ENCODE results near the gene ADH4. TPM values are rescaled to one million over a fixed set of nuclear protein-coding genes. Genes with fewer than 3 reads are reported as not detected.
"Not testable (repeated sequence)": the region's sequence is repeated elsewhere in the genome, so short reads cannot be mapped to it uniquely, and the experiment has no call there.

ADH4 gene
- polyA plus RNA-seq, 1 of the 3 experiments (the other 2 are of a cell fraction): not detected

DNA sequence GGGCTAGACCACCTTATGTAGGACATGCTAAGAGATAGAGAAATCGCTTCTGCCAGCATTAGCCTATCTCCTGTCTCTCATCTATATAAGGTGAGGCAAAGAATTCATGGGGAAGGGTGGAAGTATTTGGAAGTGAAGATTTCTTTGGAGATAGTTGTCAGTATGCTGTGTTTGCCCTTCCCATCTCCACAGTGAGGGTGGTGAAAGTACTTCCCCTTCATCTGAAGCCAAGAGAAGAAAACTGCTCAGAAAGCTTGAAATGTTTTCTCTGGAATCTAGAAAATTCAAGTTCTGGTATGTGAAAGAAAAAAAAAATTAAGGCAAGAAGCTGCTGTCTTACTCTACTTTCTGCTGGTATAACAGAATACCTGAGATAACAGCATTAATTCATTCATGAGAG lies 43.2 kb downstream of the ADH4 start (continued):
- TF ChIP-seq CHD2 (IDR thresholded peaks at IDR 0.05; ENCODE audit: low read length, partially characterized antibody): no peak
- no peak for TF ChIP-seq GATA2 (CRISPR knock-in tag; IDR thresholded peaks at IDR 0.05)
- no peak for TF ChIP-seq NFIC (IDR thresholded peaks at IDR 0.05; ENCODE audit: borderline replicate concordance)
- TF ChIP-seq TEAD4 (IDR thresholded peaks at IDR 0.05; ENCODE audit: borderline replicate concordance, insufficient read depth): no peak
- TF ChIP-seq FOXM1 (IDR thresholded peaks at IDR 0.05; ENCODE audit: low read depth): no peak
- TF ChIP-seq, protein P1, sequence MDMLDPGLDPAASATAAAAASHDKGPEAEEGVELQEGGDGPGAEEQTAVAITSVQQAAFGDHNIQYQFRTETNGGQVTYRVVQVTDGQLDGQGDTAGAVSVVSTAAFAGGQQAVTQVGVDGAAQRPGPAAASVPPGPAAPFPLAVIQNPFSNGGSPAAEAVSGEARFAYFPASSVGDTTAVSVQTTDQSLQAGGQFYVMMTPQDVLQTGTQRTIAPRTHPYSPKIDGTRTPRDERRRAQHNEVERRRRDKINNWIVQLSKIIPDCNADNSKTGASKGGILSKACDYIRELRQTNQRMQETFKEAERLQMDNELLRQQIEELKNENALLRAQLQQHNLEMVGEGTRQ (IDR thresholded peaks at IDR 0.05; ENCODE audit: borderline replicate concordance, low read depth, low read length): no peak

DNA sequence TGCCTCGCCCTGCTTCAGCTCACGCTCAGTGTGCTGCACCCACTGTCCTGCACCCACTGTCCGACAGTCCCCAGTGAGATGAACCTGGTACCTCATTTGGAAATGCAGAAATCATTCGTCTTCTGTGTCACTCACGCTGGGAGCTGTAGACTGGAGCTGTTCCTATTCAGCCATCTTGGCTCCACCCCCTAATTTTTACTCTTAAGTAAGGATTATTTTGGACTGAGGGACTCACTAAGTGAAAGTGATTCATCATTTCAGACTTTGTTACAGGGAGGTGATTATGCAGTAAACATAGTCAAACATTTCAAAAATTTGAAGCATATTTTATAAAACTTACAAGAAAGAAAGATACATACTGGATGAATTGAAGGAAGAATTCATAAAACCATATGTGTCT lies 44.3 kb downstream of the ADH4 start:
- H3K4me3 ChIP-seq (ENCODE audit: low read depth in 2 of 2, low read length in 1 of 2); DNase-seq; H4K20me1 ChIP-seq (ENCODE audit: insufficient read depth); H3K4me1 ChIP-seq (ENCODE audit: control insufficient read depth in 1 of 2, insufficient read depth in 2 of 2, low read depth in 1 of 2, low read length in 1 of 2); H3K27ac ChIP-seq (ENCODE audit: low read depth in 2 of 2, low read length in 1 of 2); H3K9ac ChIP-seq; H3K36me3 ChIP-seq (replicated peaks in 1 of 2; ENCODE audit: control insufficient read depth in 1 of 2, insufficient read depth in 2 of 2, low read length in 1 of 2); H3K4me2 ChIP-seq; H3K9me3 ChIP-seq; H3K27me3 ChIP-seq (ENCODE audit: insufficient read depth); H2AFZ ChIP-seq (ENCODE audit: low read depth); H3F3A ChIP-seq (replicated peaks; ENCODE audit: insufficient read depth); H3K79me2 ChIP-seq (ENCODE audit: insufficient read depth); POLR2A ChIA-PET; H3K9me2 ChIP-seq: not testable (repeated sequence)
- CTCF ChIA-PET: interaction anchor here (0.9 to 1.3 kb wide), 2 partner anchors 18 to 305 kb away, joined by 3 read pairs; no protein-coding TSS in a partner anchor
- 80% methylated on average over 3 of the region's 5 CpGs for WGBS (ENCODE audit: low lambda C conversion rate)

DNA sequence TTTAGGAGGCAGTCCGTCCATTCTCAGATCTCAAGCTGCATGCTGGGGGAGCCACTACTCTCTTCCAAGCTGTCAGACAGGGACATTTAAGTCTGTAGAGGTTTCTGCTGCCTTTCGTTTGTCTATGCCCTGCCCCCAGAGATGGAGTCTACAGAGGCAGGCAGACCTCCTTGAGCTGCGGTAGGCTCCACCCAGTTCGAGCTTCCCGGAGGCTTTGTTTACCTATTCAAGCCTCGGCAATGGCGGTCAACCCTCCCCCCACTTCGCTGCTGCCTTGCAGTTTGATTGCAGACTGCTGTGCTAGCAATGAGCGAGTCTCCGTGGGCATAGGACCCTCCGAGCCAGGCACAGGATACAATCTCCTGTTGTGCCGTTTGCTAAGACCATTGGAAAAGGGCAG lies 44.8 kb downstream of the ADH4 start:
- Histone ChIP-seq H2AFZ (ENCODE audit: low read depth) (no peak overlapping the region), H3K9me2 (no peaks in the 10 kb centered on the region), H3K4me2 (no peak overlapping the region), H3K4me1 (ENCODE audit: control insufficient read depth in 1 of 2, insufficient read depth in 2 of 2, low read depth in 1 of 2, low read length in 1 of 2) (peaks cover 0 to 6% of the 10 kb centered on the region in 2 experiments; a peak in 1 of 4 replicates), H3K36me3 (replicated peaks in 1 of 2; ENCODE audit: control insufficient read depth in 1 of 2, insufficient read depth in 2 of 2, low read length in 1 of 2) (no peaks in the 10 kb centered on the region), H3K27ac (ENCODE audit: low read depth in 2 of 2, low read length in 1 of 2) (no peak overlapping the region), H3K4me3 (ENCODE audit: low read depth in 2 of 2, low read length in 1 of 2) (no peak overlapping the region), H3K9ac (no peak overlapping the region), H3F3A (replicated peaks; ENCODE audit: insufficient read depth) (peaks cover 5% of the 10 kb centered on the region), H4K20me1 (ENCODE audit: insufficient read depth) (no peaks in the 10 kb centered on the region), H3K9me3 (no peaks in the 10 kb centered on the region), H3K79me2 (ENCODE audit: insufficient read depth) (no peaks in the 10 kb centered on the region), H3K27me3 (ENCODE audit: insufficient read depth) (no peaks in the 10 kb centered on the region)
- POLR2A ChIA-PET: no interaction called here
- WGBS (ENCODE audit: low lambda C conversion rate): 86% methylated on average over 12 of the region's 12 CpGs
- DNase-seq: no peak
- CTCF ChIA-PET: no interaction called here
- no peak for TF ChIP-seq TAF1 (IDR thresholded peaks at IDR 0.05; ENCODE audit: borderline replicate concordance, low read depth, low read length)
- TF ChIP-seq, protein P2, sequence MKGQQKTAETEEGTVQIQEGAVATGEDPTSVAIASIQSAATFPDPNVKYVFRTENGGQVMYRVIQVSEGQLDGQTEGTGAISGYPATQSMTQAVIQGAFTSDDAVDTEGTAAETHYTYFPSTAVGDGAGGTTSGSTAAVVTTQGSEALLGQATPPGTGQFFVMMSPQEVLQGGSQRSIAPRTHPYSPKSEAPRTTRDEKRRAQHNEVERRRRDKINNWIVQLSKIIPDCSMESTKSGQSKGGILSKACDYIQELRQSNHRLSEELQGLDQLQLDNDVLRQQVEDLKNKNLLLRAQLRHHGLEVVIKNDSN (IDR thresholded peaks at IDR 0.05; ENCODE audit: borderline replicate concordance, low read depth): no peak
- TF ChIP-seq YY1 (IDR thresholded peaks at IDR 0.05; ENCODE audit: low read depth): no peak
- TF ChIP-seq, protein P1 (IDR thresholded peaks at IDR 0.05; ENCODE audit: borderline replicate concordance, low read depth, low read length): no peak
- TF ChIP-seq RXRA (IDR thresholded peaks at IDR 0.05; ENCODE audit: borderline replicate concordance, low read depth): no peak
- TF ChIP-seq, protein P3, sequence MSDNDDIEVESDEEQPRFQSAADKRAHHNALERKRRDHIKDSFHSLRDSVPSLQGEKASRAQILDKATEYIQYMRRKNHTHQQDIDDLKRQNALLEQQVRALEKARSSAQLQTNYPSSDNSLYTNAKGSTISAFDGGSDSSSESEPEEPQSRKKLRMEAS (IDR thresholded peaks at IDR 0.05; ENCODE audit: low read depth): no peak
- TF ChIP-seq, protein P4, sequence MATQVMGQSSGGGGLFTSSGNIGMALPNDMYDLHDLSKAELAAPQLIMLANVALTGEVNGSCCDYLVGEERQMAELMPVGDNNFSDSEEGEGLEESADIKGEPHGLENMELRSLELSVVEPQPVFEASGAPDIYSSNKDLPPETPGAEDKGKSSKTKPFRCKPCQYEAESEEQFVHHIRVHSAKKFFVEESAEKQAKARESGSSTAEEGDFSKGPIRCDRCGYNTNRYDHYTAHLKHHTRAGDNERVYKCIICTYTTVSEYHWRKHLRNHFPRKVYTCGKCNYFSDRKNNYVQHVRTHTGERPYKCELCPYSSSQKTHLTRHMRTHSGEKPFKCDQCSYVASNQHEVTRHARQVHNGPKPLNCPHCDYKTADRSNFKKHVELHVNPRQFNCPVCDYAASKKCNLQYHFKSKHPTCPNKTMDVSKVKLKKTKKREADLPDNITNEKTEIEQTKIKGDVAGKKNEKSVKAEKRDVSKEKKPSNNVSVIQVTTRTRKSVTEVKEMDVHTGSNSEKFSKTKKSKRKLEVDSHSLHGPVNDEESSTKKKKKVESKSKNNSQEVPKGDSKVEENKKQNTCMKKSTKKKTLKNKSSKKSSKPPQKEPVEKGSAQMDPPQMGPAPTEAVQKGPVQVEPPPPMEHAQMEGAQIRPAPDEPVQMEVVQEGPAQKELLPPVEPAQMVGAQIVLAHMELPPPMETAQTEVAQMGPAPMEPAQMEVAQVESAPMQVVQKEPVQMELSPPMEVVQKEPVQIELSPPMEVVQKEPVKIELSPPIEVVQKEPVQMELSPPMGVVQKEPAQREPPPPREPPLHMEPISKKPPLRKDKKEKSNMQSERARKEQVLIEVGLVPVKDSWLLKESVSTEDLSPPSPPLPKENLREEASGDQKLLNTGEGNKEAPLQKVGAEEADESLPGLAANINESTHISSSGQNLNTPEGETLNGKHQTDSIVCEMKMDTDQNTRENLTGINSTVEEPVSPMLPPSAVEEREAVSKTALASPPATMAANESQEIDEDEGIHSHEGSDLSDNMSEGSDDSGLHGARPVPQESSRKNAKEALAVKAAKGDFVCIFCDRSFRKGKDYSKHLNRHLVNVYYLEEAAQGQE (IDR thresholded peaks at IDR 0.05; ENCODE audit: low read depth, low read length): no peak
- TF ChIP-seq FOXM1 (IDR thresholded peaks at IDR 0.05; ENCODE audit: low read depth): no peak
- TF ChIP-seq, protein P5, sequence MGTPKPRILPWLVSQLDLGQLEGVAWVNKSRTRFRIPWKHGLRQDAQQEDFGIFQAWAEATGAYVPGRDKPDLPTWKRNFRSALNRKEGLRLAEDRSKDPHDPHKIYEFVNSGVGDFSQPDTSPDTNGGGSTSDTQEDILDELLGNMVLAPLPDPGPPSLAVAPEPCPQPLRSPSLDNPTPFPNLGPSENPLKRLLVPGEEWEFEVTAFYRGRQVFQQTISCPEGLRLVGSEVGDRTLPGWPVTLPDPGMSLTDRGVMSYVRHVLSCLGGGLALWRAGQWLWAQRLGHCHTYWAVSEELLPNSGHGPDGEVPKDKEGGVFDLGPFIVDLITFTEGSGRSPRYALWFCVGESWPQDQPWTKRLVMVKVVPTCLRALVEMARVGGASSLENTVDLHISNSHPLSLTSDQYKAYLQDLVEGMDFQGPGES (IDR thresholded peaks at IDR 0.05; ENCODE audit: low read depth, low read length): no peak
- no peak for TF ChIP-seq ELF1 (IDR thresholded peaks at IDR 0.05)
- TF ChIP-seq CHD2 (IDR thresholded peaks at IDR 0.05; ENCODE audit: low read length, partially characterized antibody): no peak
- no peak for TF ChIP-seq GABPA (IDR thresholded peaks at IDR 0.05; ENCODE audit: low read depth)
- TF ChIP-seq FOSL2 (IDR thresholded peaks at IDR 0.05; ENCODE audit: borderline replicate concordance, low read depth): no peak
- TF ChIP-seq POLR2AphosphoS5 (IDR thresholded peaks at IDR 0.05; ENCODE audit: low read depth, low read length): no peak
- no peak for TF ChIP-seq SIN3A (IDR thresholded peaks at IDR 0.05; ENCODE audit: borderline replicate concordance, low read depth, low read length)
- no peak for TF ChIP-seq SMC3 (IDR thresholded peaks at IDR 0.05; ENCODE audit: low read depth, low read length)
